Endodermal cell (in vitro differentiated cells): ENCODE results near the gene POU2F3. TPM values are rescaled to one million over a fixed set of nuclear protein-coding genes. Genes with fewer than 3 reads are reported as not detected.

ENCODE experiments used
- DNase-seq: peaks from one replicate; pipeline ENCODE4 v3.0.0-alpha.2; 2017
- H3K27ac ChIP-seq: 2 replicates; pipeline ENCODE4 v1.5.1; 2013; ENCODE audit warnings: mild to moderate bottlenecking, low read depth, low read length, moderate library complexity
- H3K27me3 ChIP-seq: 2 replicates; pipeline ENCODE4 v1.6.1; 2013; ENCODE audit warnings: mild to moderate bottlenecking, low read length, moderate library complexity; ENCODE audit not compliant: insufficient read depth, control insufficient read depth, poor library complexity, severe bottlenecking
- H3K36me3 ChIP-seq: 2 replicates; pipeline ENCODE4 v1.7.0; 2013; ENCODE audit warnings: mild to moderate bottlenecking, low read length, moderate library complexity; ENCODE audit not compliant: control insufficient read depth, insufficient read depth
- H3K4me1 ChIP-seq: one replicate; pipeline ENCODE4 v1.7.0; 2013; ENCODE audit warnings: low read length; ENCODE audit not compliant: control insufficient read depth, insufficient read depth
- H3K4me3 ChIP-seq: 2 replicates; pipeline ENCODE4 v1.5.1; 2013; ENCODE audit warnings: mild to moderate bottlenecking, low read length, moderate library complexity
- H3K9ac ChIP-seq: 2 replicates; pipeline ENCODE4 v1.6.1; 2013; ENCODE audit warnings: mild to moderate bottlenecking, low read length, moderate library complexity; ENCODE audit not compliant: poor library complexity, severe bottlenecking; ENCODE audit errors: extremely low read depth
- H3K9me3 ChIP-seq: 2 replicates; pipeline ENCODE4 v1.6.1; 2013; ENCODE audit warnings: mild to moderate bottlenecking, low read length, moderate library complexity; ENCODE audit not compliant: control insufficient read depth
- H3K27ac Mint-ChIP-seq: 2 replicates; pipeline ENCODE4 v1.8.0; 2020; ENCODE audit warnings: mixed read lengths
- H3K27me3 Mint-ChIP-seq: 2 replicates; pipeline ENCODE4 v1.8.0; 2021; ENCODE audit warnings: mild to moderate bottlenecking, mixed read lengths; ENCODE audit not compliant: insufficient read depth
- H3K36me3 Mint-ChIP-seq: 2 replicates; pipeline ENCODE4 v1.8.0; 2020; ENCODE audit warnings: low read depth, mixed read lengths
- H3K4me1 Mint-ChIP-seq: 2 replicates; pipeline ENCODE4 v1.8.0; 2020; ENCODE audit warnings: mixed read lengths
- H3K4me3 Mint-ChIP-seq: 2 replicates; pipeline ENCODE4 v1.8.0; 2020; ENCODE audit warnings: mild to moderate bottlenecking, moderate library complexity, mixed read lengths
- H3K9me3 Mint-ChIP-seq: 2 replicates; pipeline ENCODE4 v1.8.0; 2020; ENCODE audit warnings: mild to moderate bottlenecking, mixed read lengths
- CTCF ChIP-seq: fragments of 200-600 bp; sonication (generic); conservative IDR thresholded peaks from 2 replicates; pipeline ENCODE4 v1.5.0; 2021; ENCODE audit warnings: antibody characterized with exemption, mild to moderate bottlenecking
- WGBS, 2 experiments: methylation state at CpG; one replicate each; pipeline versions ENCODE4 v1.1.5 to v1.1.7; 2013; ENCODE audit warnings: missing lambda C conversion rate in 2 of 2, mixed read lengths in 1 of 2; ENCODE audit not compliant: insufficient coverage in 1 of 2, insufficient read length in 1 of 2; 5-methylcytosine and 5-hydroxymethylcytosine counted together
- total RNA-seq, 2 donors: library from RNA; stranded (reverse); fragmentation: NEBNext Ultra II Directional in 1 of 2; extraction: Animal tissue kit (Norgen Biotek cat#: 25700) in 1 of 2; gene quantifications; 2 replicates in 1 of 2; 3 replicates in 1 of 2; pipeline ENCODE4 v1.2.1, GENCODE V29; 2021

Gene POU2F3
- total RNA-seq, 2 donors from 2014 or later, result 0.46 TPM; not detected in 1

GRCh38 chr11:120357620-120358019, 117.7 kb downstream of the POU2F3 start:
- no peak overlapping the region for H3K27ac ChIP-seq
- Mint-ChIP-seq H3K9me3 (peaks cover 3% of the 10 kb centered on the region), H3K27ac (no peak overlapping the region), H3K4me1 (peaks cover 15% of the 10 kb centered on the region), H3K4me3 (no peak overlapping the region), H3K36me3 (peaks cover 10% of the 10 kb centered on the region), H3K27me3 (no peaks in the 10 kb centered on the region)
- H3K27me3 ChIP-seq, result no peaks in the 10 kb centered on the region
- no peak for TF ChIP-seq CTCF
- WGBS, 2 experiments, result 93 to 98% methylated on average over 6 of the region's 6 CpGs
- no peaks in the 10 kb centered on the region for H3K4me1 ChIP-seq
- no peak overlapping the region for H3K4me3 ChIP-seq
- no peaks in the 10 kb centered on the region for H3K36me3 ChIP-seq
- no peak for DNase-seq
- peaks cover 6% of the 10 kb centered on the region for H3K9me3 ChIP-seq
- no peak overlapping the region for H3K9ac ChIP-seq

GRCh38 chr11:120358729-120359128, 118.8 kb downstream of the POU2F3 start:
- Histone ChIP-seq H3K27me3 (no peaks in the 10 kb centered on the region), H3K4me3 (no peak overlapping the region), H3K36me3 (peaks cover 2% of the 10 kb centered on the region), H3K9ac (no peak overlapping the region), H3K9me3 (peaks cover 6% of the 10 kb centered on the region), H3K27ac (no peak overlapping the region), H3K4me1 (no peaks in the 10 kb centered on the region)
- H3K27me3 Mint-ChIP-seq, result no peaks in the 10 kb centered on the region
- peaks cover 9% of the 10 kb centered on the region for H3K4me1 Mint-ChIP-seq
- H3K36me3 Mint-ChIP-seq, result peaks cover 10% of the 10 kb centered on the region
- H3K4me3 Mint-ChIP-seq, result no peak overlapping the region
- peaks cover 3% of the 10 kb centered on the region for H3K9me3 Mint-ChIP-seq
- DNase-seq, result no peak
- 96 to 100% methylated on average over 3 of the region's 3 CpGs for WGBS, 2 experiments
- H3K27ac Mint-ChIP-seq, result no peak overlapping the region
- no peak for TF ChIP-seq CTCF

- no peak overlapping the region for H3K27ac ChIP-seq
- peaks cover 6% of the 10 kb centered on the region for H3K9me3 ChIP-seq
- DNase-seq, result no peak
- peaks cover 10% of the 10 kb centered on the region for H3K36me3 Mint-ChIP-seq
- no peaks in the 10 kb centered on the region for H3K4me1 Mint-ChIP-seq
- H3K4me1 ChIP-seq, result no peaks in the 10 kb centered on the region
- peaks cover 3% of the 10 kb centered on the region for H3K9me3 Mint-ChIP-seq
- no peak overlapping the region for H3K4me3 ChIP-seq
- no peaks in the 10 kb centered on the region for H3K27me3 ChIP-seq
- no peak overlapping the region for H3K4me3 Mint-ChIP-seq
- no peak overlapping the region for H3K27ac Mint-ChIP-seq
- no peak for TF ChIP-seq CTCF
- H3K9ac ChIP-seq, result no peak overlapping the region
- H3K27me3 Mint-ChIP-seq, result no peaks in the 10 kb centered on the region
- peaks cover 4% of the 10 kb centered on the region for H3K36me3 ChIP-seq
These were observed 123.5 kb downstream of the POU2F3 start for GRCh38 chr11:120363436-120363835.
